Breast epithelium (tissue), 4 donors: ENCODE results near the gene PIGR. TPM values are rescaled to one million over a fixed set of nuclear protein-coding genes. Genes with fewer than 3 reads are reported as not detected.

Experiments used
- DNase-seq, 2 donors: peaks; one replicate each; pipeline ENCODE4 v3.0.0-alpha.2; 2019; ENCODE audit warnings: low spot score in 2 of 2
- H3K27ac ChIP-seq, 2 donors: fragments of 200-600 bp; sonication (generic) in 1 of 2; one replicate each; pipeline ENCODE4 v1.5.1; 2016 to 2019; ENCODE audit warnings: mild to moderate bottlenecking in 1 of 2
- H3K27me3 ChIP-seq, 2 donors: fragments of 200-600 bp; sonication (generic) in 1 of 2; one replicate each; pipeline versions ENCODE4 v1.5.1 to v1.6.0; 2017 to 2019; ENCODE audit warnings: control low read depth in 1 of 2, mild to moderate bottlenecking in 1 of 2
- H3K36me3 ChIP-seq: fragments of 200-600 bp; one replicate; pipeline ENCODE4 v1.5.1; 2019
- H3K4me1 ChIP-seq, 2 donors: fragments of 200-600 bp; sonication (generic); one replicate each; pipeline ENCODE4 v1.5.1; 2016 to 2019; ENCODE audit warnings: control low read depth in 1 of 2
- H3K4me3 ChIP-seq, 3 donors: fragments of 200-600 bp; sonication (generic); 1 replicate in 2 of 3; 2 replicates in 1 of 3; pipeline ENCODE4 v1.5.1; 2016 to 2019; ENCODE audit warnings: mild to moderate bottlenecking in 3 of 3, moderate library complexity in 2 of 3
- H3K9me3 ChIP-seq, 2 donors: fragments of 200-600 bp; sonication (generic) in 1 of 2; one replicate each; pipeline ENCODE4 v1.5.1; 2016 to 2019; ENCODE audit warnings: control low read depth in 1 of 2
- CTCF ChIP-seq, 3 donors: fragments of 450-650 bp; IDR thresholded peaks; one replicate each; pipeline ENCODE4 v1.5.1; 2016 to 2017; ENCODE audit warnings: antibody characterized with exemption in 3 of 3, mild to moderate bottlenecking in 3 of 3, moderate library complexity in 3 of 3
- POLR2A ChIP-seq: fragments of 450-650 bp; IDR thresholded peaks from one replicate; pipeline ENCODE4 v1.6.1; 2016; ENCODE audit warnings: antibody characterized with exemption, mild to moderate bottlenecking, moderate library complexity
- POLR2AphosphoS5 ChIP-seq, 3 donors: sonication (generic); formaldehyde crosslinking; IDR thresholded peaks; one replicate each; pipeline ENCODE4 v1.6.1; 2017; ENCODE audit warnings: antibody characterized with exemption in 3 of 3
- intact Hi-C: fragments of 100-400 bp; cut with DNase I; formaldehyde crosslinking; loops from one replicate; pipeline ENCODE4 v1.15.1; 2023; ENCODE audit warnings: low total_unique reads
- total RNA-seq, 3 donors: library from RNA; depleted of rRNA; stranded (reverse); fragments of >200 nt; gene quantifications; one replicate each; pipeline ENCODE4 v1.1.0, GENCODE V29; 2016

Gene PIGR
- total RNA-seq, 3 donors from 2014 or later, result 0.16 to 205 (median 123) TPM

GRCh38 chr1:206965781-206966180 is 19.5 kb upstream of the PIGR start:
- TF ChIP-seq POLR2A (no peak), CTCF (IDR thresholded peaks at IDR 0.05) (no peak), POLR2AphosphoS5 (IDR thresholded peaks at IDR 0.05) (no peak)
- no peak for DNase-seq
- Histone ChIP-seq H3K4me3 (no peak overlapping the region), H3K9me3 (no peaks in the 10 kb centered on the region), H3K27me3 (no peaks in the 10 kb centered on the region), H3K27ac (no peak overlapping the region), H3K36me3 (no peaks in the 10 kb centered on the region), H3K4me1 (no peaks in the 10 kb centered on the region)
- intact Hi-C loops, result no loop called here

GRCh38 chr1:206963740-206964139 is 17.5 kb upstream of the PIGR start:
- Histone ChIP-seq H3K4me3 (no peak overlapping the region), H3K9me3 (no peaks in the 10 kb centered on the region), H3K27me3 (no peaks in the 10 kb centered on the region), H3K4me1 (no peaks in the 10 kb centered on the region), H3K27ac (no peak overlapping the region), H3K36me3 (no peaks in the 10 kb centered on the region)
- intact Hi-C loops, result no loop called here
- TF ChIP-seq POLR2A, result no peak
- TF ChIP-seq CTCF (IDR thresholded peaks at IDR 0.05), result no peak
- no peak for TF ChIP-seq POLR2AphosphoS5 (IDR thresholded peaks at IDR 0.05)
- DNase-seq, result no peak

- Histone ChIP-seq H3K9me3 (no peaks in the 10 kb centered on the region), H3K36me3 (no peaks in the 10 kb centered on the region), H3K4me3 (no peak overlapping the region), H3K4me1 (no peaks in the 10 kb centered on the region), H3K27ac (no peak overlapping the region), H3K27me3 (no peaks in the 10 kb centered on the region)
- no peak for TF ChIP-seq CTCF (IDR thresholded peaks at IDR 0.05)
- no peak for TF ChIP-seq POLR2AphosphoS5 (IDR thresholded peaks at IDR 0.05)
- TF ChIP-seq POLR2A, result no peak
- no peak for DNase-seq
- intact Hi-C loops, result no loop called here
Measured at GRCh38 chr1:206963119-206963712, 16.9 kb upstream of the PIGR start.

GRCh38 chr1:206962272-206962671 is 16.0 kb upstream of the PIGR start:
- H3K27ac ChIP-seq, result no peak overlapping the region
- no peak overlapping the region for H3K4me3 ChIP-seq
- H3K36me3 ChIP-seq, result no peaks in the 10 kb centered on the region
- no peak for TF ChIP-seq CTCF (IDR thresholded peaks at IDR 0.05)
- no peak for TF ChIP-seq POLR2A
- no peak for TF ChIP-seq POLR2AphosphoS5 (IDR thresholded peaks at IDR 0.05)
- no peaks in the 10 kb centered on the region for H3K4me1 ChIP-seq
- intact Hi-C loops, result no loop called here
- no peak for DNase-seq
- H3K27me3 ChIP-seq, result no peaks in the 10 kb centered on the region
- no peaks in the 10 kb centered on the region for H3K9me3 ChIP-seq

- Histone ChIP-seq H3K9me3 (no peaks in the 10 kb centered on the region), H3K4me3 (no peak overlapping the region), H3K4me1 (no peaks in the 10 kb centered on the region), H3K27ac (no peak overlapping the region), H3K27me3 (no peaks in the 10 kb centered on the region), H3K36me3 (no peaks in the 10 kb centered on the region)
- DNase-seq, result no peak
- intact Hi-C loops, result no loop called here
- TF ChIP-seq POLR2AphosphoS5 (IDR thresholded peaks at IDR 0.05), result no peak
- TF ChIP-seq POLR2A, result no peak
- TF ChIP-seq CTCF (IDR thresholded peaks at IDR 0.05), result no peak
Measured at GRCh38 chr1:206961668-206962067, 15.4 kb upstream of the PIGR start.
